ENCODE data around the gene VWF. TPM values are rescaled to one million over a fixed set of nuclear protein-coding genes. Genes with fewer than 3 reads are reported as not detected.
"Not testable (repeated sequence)": the region's sequence is repeated elsewhere in the genome, so short reads cannot be mapped to it uniquely, and the experiment has no call there.

VWF gene
- total RNA-seq, 1 donor from 2014 or later: 0.05 TPM

DNA sequence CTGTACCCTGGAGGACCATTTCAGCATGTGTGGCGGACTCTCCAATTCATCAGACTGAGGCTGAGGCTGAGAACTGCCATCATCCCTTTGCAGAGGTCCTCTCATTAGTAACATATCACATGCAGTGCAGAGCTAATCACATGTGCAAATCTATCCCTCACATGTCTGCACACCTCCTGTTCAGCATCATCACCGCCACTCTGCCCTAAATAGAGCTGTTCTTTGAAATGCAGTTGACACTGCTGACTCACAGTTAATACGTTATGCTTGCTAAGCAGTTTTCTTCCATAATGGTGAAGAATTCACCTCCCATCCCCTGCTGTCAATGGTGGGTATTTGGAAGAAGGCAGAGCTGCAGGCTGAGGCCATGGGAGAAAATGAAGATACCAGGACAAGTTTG lies 94.4 kb downstream of the VWF start:
- H3K27ac Mint-ChIP-seq (ENCODE audit: unreplicated experiment): no peak overlapping the region
- DNase-seq (ENCODE audit: low spot score): no peak
- peaks cover 4% of the 10 kb centered on the region for H3K36me3 Mint-ChIP-seq (ENCODE audit: low read depth)
- peaks cover 4% of the 10 kb centered on the region for H3K27me3 Mint-ChIP-seq (ENCODE audit: low read depth)
- H3K4me1 Mint-ChIP-seq (ENCODE audit: low read depth): no peaks in the 10 kb centered on the region
- TF ChIP-seq, protein P1, sequence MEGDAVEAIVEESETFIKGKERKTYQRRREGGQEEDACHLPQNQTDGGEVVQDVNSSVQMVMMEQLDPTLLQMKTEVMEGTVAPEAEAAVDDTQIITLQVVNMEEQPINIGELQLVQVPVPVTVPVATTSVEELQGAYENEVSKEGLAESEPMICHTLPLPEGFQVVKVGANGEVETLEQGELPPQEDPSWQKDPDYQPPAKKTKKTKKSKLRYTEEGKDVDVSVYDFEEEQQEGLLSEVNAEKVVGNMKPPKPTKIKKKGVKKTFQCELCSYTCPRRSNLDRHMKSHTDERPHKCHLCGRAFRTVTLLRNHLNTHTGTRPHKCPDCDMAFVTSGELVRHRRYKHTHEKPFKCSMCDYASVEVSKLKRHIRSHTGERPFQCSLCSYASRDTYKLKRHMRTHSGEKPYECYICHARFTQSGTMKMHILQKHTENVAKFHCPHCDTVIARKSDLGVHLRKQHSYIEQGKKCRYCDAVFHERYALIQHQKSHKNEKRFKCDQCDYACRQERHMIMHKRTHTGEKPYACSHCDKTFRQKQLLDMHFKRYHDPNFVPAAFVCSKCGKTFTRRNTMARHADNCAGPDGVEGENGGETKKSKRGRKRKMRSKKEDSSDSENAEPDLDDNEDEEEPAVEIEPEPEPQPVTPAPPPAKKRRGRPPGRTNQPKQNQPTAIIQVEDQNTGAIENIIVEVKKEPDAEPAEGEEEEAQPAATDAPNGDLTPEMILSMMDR (IDR thresholded peaks at IDR 0.05): no peak
- H3K9me3 Mint-ChIP-seq (ENCODE audit: low read depth): peaks cover 18% of the 10 kb centered on the region
- no peak overlapping the region for H3K4me3 Mint-ChIP-seq (ENCODE audit: unreplicated experiment)

DNA sequence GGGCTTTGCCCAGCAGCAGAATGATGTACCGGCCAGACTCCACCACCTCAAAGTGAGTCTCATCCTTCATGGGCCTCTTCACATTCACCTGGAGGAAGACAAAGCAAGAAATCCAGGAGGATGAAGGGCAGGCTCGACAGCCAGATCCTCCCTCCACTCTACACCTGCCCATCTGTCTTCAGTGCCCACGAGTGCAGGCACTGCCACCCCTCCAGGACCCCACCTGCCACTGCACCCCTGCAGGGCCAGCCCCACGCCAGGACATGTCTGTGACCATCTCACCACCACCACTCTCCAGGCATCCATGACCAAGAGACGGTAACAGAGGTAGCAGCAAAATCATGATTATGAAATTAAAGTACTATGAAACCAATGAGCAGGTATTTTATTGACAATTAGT lies 95.1 kb downstream of the VWF start:
- H3K27me3 Mint-ChIP-seq (ENCODE audit: low read depth): peaks cover 4% of the 10 kb centered on the region
- H3K9me3 Mint-ChIP-seq (ENCODE audit: low read depth): peaks cover 18% of the 10 kb centered on the region
- DNase-seq (ENCODE audit: low spot score): no peak
- H3K4me1 Mint-ChIP-seq (ENCODE audit: low read depth): no peaks in the 10 kb centered on the region
- peaks cover 4% of the 10 kb centered on the region for H3K36me3 Mint-ChIP-seq (ENCODE audit: low read depth)
- no peak overlapping the region for H3K4me3 Mint-ChIP-seq (ENCODE audit: unreplicated experiment)
- TF ChIP-seq, protein P1 (IDR thresholded peaks at IDR 0.05): no peak
- H3K27ac Mint-ChIP-seq (ENCODE audit: unreplicated experiment): no peak overlapping the region

DNA sequence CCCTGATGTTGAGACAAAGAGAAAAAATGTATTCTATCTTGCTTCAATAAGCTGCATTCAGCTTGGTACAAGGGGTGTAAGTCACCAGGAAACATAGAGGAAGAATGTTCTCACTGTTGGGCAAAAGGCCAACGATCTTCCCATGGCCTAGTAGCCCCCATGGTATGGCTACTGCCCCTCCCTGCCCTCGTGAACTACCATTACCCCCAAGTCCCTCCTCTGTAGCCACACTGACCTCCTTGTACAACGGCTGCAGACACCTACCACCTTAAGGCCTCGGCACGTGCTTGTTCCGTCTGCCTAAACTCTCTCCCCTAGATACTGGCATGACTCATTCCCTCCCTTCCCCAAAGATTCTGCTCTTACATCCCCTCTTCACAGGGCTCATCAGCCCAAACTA lies 97.5 kb downstream of the VWF start:
- no peaks in the 10 kb centered on the region for H3K4me1 Mint-ChIP-seq (ENCODE audit: low read depth)
- no peak overlapping the region for H3K4me3 Mint-ChIP-seq (ENCODE audit: unreplicated experiment)
- peaks cover 18% of the 10 kb centered on the region for H3K9me3 Mint-ChIP-seq (ENCODE audit: low read depth)
- H3K36me3 Mint-ChIP-seq (ENCODE audit: low read depth): peaks cover 4% of the 10 kb centered on the region
- peaks cover 8% of the 10 kb centered on the region for H3K27me3 Mint-ChIP-seq (ENCODE audit: low read depth)
- TF ChIP-seq, protein P1 (IDR thresholded peaks at IDR 0.05): no peak
- DNase-seq (ENCODE audit: low spot score): no peak
- no peak overlapping the region for H3K27ac Mint-ChIP-seq (ENCODE audit: unreplicated experiment)

DNA sequence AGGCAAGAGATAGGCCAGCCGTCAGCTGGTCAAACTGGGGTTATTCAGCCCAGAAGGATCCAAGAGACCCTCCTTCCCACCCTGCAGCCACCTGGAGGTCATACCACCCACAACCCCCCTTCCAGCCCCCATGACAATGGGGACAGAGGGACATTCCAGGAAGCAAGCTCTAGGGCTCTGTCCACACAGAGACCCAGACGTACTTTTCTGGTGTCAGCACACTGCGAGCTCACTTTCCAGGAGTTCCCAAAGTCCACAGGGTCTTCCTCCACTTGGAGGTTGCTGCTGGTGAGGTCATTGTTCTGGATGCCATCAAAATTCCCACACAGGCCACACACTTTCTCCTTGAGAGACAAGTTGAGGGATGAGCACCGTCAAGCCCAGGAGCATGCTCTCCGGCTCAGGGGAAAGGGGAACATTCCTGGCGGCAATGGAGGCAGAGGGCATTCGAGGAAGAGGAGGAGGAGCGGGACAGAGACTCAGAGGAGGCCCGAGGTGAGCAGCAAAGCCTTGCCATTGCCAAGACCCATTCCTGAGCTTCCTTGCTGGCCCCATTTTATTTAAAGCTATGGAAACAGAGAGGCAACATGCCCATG lies 98.7 kb downstream of the VWF start:
- H3K27ac Mint-ChIP-seq (ENCODE audit: unreplicated experiment); H3K27me3 Mint-ChIP-seq (ENCODE audit: low read depth); H3K4me1 Mint-ChIP-seq (ENCODE audit: low read depth); DNase-seq (ENCODE audit: low spot score); H3K4me3 Mint-ChIP-seq (ENCODE audit: unreplicated experiment); H3K36me3 Mint-ChIP-seq (ENCODE audit: low read depth): not testable (repeated sequence)
- peaks cover 18% of the 10 kb centered on the region for H3K9me3 Mint-ChIP-seq (ENCODE audit: low read depth)

DNA sequence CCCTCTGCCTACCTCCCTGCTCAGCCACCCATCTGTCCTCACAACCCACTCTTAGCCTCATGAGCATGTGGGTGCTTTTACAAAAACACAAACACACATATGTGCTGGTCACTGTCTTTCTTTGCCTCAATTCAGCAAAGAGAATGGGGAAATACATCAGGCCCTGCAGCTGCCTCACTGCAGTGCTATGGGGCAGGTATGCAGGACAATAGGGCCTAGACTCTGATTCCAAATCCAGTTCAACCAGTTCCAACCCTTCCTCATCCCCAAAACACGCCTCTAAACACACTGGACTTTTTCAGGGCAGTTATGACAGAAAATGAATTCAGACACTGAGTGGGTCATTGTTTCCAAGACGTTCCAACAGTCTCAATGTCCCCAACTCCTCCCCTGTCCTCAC lies 100.4 kb downstream of the VWF start:
- H3K27ac Mint-ChIP-seq (ENCODE audit: unreplicated experiment); H3K4me1 Mint-ChIP-seq (ENCODE audit: low read depth); H3K27me3 Mint-ChIP-seq (ENCODE audit: low read depth); H3K36me3 Mint-ChIP-seq (ENCODE audit: low read depth); DNase-seq (ENCODE audit: low spot score); H3K4me3 Mint-ChIP-seq (ENCODE audit: unreplicated experiment): not testable (repeated sequence)
- peaks cover 18% of the 10 kb centered on the region for H3K9me3 Mint-ChIP-seq (ENCODE audit: low read depth)

DNA sequence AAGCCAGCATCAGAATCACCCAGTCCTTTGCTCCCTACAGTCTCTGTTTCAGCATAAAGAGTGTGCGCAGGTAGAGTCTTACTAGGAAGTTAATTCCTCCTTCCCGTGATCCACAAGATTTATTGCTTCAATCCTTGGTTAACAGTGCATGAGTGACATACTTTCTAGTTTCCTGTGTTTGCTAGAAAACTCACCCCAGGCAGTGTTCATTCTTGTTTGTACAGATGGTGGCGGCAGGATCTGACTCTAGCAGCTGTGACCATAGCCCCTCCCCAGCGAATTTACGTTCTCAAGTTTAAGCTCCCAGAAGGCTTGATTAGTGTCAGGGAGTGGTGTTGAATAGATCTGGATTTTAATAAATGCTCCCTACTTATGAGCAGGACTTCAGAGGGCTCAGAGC lies 103.5 kb downstream of the VWF start:
- TF ChIP-seq, protein P1 (IDR thresholded peaks at IDR 0.05): no peak
- DNase-seq (ENCODE audit: low spot score): no peak
- no peak overlapping the region for H3K27ac Mint-ChIP-seq (ENCODE audit: unreplicated experiment)
- no peaks in the 10 kb centered on the region for H3K36me3 Mint-ChIP-seq (ENCODE audit: low read depth)
- H3K9me3 Mint-ChIP-seq (ENCODE audit: low read depth): no peaks in the 10 kb centered on the region
- H3K27me3 Mint-ChIP-seq (ENCODE audit: low read depth): peaks cover 4% of the 10 kb centered on the region
- H3K4me1 Mint-ChIP-seq (ENCODE audit: low read depth): peaks cover 9% of the 10 kb centered on the region
- H3K4me3 Mint-ChIP-seq (ENCODE audit: unreplicated experiment): peak overlapping the region; percentile 13

DNA sequence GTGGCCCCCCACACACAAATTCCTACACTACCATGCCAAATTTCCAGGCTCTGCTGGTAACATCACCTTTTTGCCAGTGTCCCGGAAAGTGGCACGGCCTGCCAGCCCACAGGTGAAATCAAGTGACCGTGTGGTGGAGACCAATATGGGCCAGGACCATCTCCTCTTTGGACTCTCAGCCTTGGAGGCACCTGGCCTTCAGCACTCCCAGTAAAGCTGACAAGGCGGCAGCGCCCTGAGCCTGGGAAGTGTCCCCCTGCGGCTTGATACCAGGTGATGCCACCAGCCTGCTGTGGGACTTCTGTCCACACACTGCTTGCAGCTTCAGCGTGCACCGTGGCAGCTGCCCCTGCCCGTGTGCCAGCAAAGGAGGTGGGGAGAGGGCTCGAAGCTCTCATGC lies 104.0 kb downstream of the VWF start:
- not testable (repeated sequence) for H3K27ac Mint-ChIP-seq (ENCODE audit: unreplicated experiment); H3K9me3 Mint-ChIP-seq (ENCODE audit: low read depth); H3K27me3 Mint-ChIP-seq (ENCODE audit: low read depth); H3K4me1 Mint-ChIP-seq (ENCODE audit: low read depth); H3K36me3 Mint-ChIP-seq (ENCODE audit: low read depth); DNase-seq (ENCODE audit: low spot score); H3K4me3 Mint-ChIP-seq (ENCODE audit: unreplicated experiment)

DNA sequence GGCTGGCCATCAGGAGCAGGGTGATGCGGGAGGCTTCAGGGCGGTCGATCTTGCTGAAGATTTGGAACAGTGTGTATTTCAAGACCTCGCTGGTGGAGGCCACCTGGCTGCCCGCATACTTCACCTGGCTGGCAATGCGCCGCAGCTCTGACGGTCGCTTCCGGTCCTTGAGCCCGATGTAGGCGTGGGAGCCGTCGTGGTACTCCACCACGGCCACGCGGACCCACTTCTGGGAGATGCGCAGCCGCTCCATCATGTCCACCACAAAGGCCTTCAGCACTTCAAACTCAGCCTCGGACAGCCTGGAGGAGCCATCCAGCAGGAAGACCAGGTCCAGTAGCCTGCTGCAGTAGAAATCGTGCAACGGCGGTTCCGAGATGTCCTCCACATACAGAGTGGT lies 105.2 kb downstream of the VWF start:
- H3K4me1 Mint-ChIP-seq (ENCODE audit: low read depth); H3K36me3 Mint-ChIP-seq (ENCODE audit: low read depth); H3K9me3 Mint-ChIP-seq (ENCODE audit: low read depth); H3K4me3 Mint-ChIP-seq (ENCODE audit: unreplicated experiment); H3K27me3 Mint-ChIP-seq (ENCODE audit: low read depth); DNase-seq (ENCODE audit: low spot score); H3K27ac Mint-ChIP-seq (ENCODE audit: unreplicated experiment): not testable (repeated sequence)

Measured in chondrocyte (in vitro differentiated cells).